ENCODE results near the gene SLC25A41. TPM values are rescaled to one million over a fixed set of nuclear protein-coding genes. Genes with fewer than 3 reads are reported as not detected.

The SLC25A41 gene
- total RNA-seq, 2 donors from 2014 or later = not detected

DNA sequence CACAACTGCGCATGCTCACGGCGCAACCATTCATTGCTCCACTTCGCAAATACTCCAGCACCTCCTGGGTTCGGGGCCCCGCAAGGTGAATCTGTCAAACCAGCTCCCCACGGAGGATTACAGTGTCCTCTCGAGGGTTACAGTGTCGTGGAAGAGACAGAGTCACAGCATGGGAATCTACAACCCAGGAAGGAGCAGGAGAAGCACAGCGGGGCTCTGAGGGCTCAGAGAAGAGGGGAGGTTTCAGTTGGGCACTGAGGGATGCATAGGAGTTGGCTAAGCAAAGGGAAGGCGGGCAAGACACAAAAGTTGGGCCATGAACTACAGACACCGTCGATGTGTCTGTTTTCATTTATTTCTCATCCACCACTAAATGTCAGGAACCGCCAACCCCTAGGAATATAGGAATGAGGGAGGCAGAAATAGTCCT lies 39.6 kb downstream of the SLC25A41 start:
- H3K36me3 ChIP-seq = peaks cover 23% of the 10 kb centered on the region
- no peaks in the 10 kb centered on the region for H3K9me3 ChIP-seq
- no peak for DNase-seq (ENCODE audit: low spot score)
- H3K27ac ChIP-seq = peak overlapping the region; percentile 95 to 97
- peaks cover 0 to 20% of the 10 kb centered on the region in 2 donors for H3K4me1 ChIP-seq
- no peaks in the 10 kb centered on the region for H3K27me3 ChIP-seq
- H3K4me3 ChIP-seq = peak overlapping the region; percentile 76 to 89
- TF ChIP-seq, protein P1, sequence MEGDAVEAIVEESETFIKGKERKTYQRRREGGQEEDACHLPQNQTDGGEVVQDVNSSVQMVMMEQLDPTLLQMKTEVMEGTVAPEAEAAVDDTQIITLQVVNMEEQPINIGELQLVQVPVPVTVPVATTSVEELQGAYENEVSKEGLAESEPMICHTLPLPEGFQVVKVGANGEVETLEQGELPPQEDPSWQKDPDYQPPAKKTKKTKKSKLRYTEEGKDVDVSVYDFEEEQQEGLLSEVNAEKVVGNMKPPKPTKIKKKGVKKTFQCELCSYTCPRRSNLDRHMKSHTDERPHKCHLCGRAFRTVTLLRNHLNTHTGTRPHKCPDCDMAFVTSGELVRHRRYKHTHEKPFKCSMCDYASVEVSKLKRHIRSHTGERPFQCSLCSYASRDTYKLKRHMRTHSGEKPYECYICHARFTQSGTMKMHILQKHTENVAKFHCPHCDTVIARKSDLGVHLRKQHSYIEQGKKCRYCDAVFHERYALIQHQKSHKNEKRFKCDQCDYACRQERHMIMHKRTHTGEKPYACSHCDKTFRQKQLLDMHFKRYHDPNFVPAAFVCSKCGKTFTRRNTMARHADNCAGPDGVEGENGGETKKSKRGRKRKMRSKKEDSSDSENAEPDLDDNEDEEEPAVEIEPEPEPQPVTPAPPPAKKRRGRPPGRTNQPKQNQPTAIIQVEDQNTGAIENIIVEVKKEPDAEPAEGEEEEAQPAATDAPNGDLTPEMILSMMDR (IDR thresholded peaks at IDR 0.05) = no peak

DNA sequence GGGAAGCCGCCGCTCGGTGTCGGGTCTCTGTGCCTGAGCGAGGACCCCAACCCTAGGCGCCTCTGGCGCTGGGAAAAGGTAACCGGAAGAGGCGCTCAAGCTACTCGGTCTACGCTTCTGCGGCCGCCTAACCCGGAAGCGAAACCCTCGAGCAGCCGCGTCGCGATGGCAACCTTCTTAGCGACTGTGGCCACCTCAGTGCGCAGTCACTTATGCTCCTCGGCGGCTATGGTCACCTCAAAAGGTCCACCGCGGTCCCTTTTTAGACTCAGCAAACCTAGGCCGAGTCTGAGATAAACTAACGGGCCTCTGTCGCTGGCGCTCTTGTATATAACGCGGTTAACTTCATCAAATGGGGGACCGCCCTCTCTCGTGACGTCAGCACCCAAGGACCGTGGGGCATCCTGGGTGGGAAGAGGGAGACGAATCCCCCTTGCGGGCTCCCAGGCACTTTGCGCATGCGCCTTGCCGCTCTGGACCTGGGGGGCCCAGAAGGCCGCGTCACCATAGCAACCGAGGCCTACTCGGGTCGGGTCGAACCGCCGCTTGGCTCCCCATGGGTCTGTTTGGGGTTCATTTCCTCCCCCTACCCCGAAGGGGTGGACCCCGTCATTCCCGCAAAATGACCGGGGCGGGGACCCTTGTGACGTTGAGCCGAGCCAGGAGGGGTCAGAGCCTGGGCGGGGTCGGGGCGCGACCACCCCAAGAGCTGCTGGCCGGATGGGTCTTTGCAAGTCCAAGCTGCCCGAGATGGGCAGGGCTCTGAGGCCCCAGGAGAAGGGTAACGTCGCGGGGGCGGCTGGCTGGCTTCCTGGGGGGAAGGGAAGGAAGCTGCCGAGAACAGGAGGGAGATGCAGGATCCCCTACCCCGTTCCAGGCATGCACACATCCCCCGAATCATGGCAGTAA lies 40.2 kb downstream of the SLC25A41 start, which contains the start of gene GTF2F1:
GTF2F1 (minus strand) TSS at position 91 of the 909 bp plus-strand sequence. CDS start 169 bp downstream, outside the sequence.
- peaks cover 0 to 20% of the 10 kb centered on the region in 2 donors for H3K4me1 ChIP-seq
- TF ChIP-seq, protein P1 (IDR thresholded peaks at IDR 0.05) = peak in 1 of 2 donors; percentile 30
- H3K4me3 ChIP-seq = peak within 1 kb of the TSS; percentile 76 to 89
- H3K9me3 ChIP-seq = no peaks in the 10 kb centered on the region
- peaks cover 30% of the 10 kb centered on the region for H3K36me3 ChIP-seq
- no peaks in the 10 kb centered on the region for H3K27me3 ChIP-seq
- DNase-seq (ENCODE audit: low spot score) = peak; percentile 95
- peak within 1 kb of the TSS; percentile 95 to 97 for H3K27ac ChIP-seq

DNA sequence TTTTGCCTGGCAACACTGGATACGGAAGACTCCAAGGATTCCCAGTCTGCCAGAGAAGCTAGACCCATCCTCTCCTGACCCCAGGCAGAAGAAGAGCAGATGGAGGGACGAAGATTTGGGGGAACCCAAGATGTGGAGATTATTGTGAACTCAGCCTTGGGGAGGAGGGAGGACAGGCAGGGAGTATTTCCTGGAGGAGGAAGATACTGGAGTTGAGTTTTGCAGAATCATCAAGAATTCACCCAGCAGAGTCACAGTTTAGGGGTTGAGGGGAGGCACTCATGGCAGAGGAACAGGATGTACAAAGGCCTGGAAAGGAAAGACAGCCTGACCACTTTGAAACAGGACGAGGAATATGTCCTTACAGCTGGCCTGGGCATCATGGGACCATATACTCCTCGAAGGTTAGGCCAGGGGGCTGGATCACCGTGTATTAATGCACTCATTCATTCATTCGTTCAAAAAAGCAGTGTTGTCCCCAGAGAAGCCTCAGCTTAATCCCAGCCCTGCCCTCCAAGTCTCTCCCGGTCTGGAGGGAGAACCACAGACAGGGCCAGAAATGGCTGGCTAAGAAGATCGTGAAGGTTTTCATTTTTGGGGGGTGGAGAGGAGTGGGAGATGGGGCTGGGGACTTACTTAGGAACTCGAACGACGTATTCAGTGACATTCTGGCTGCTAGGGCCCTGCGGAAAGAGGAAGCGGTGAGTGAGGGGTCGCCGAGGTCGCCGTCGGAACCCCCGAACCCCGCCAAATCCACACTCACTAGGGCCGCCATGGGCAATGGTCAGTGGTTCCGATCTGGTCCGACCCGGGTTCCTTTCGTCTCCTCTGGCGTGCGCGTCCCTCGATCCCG lies 41.1 kb downstream of the SLC25A41 start:
- no peak for DNase-seq (ENCODE audit: low spot score)

DNA sequence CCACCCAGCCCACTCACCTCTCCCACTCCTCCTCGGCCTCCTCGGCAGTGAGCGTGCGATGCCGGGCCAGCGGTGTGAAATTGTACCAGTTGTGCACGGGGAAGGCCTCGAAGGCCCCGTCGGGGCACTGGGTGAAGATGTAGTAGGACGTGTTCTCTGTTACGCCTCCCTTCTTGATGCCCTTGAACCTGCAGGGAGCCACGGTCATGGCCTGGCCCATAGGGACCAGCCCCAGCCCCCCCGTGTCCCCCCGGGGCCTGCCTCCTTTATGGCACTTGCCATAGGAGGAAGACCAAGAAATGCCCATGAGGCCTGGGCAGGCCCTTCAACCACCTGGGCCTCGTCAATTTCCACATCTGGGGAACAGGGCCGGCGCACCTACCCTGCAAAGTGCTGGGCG lies 46.2 kb downstream of the SLC25A41 start:
- no peak overlapping the region for H3K27ac ChIP-seq
- H3K4me1 ChIP-seq = peaks cover 0 to 8% of the 10 kb centered on the region in 2 donors
- H3K36me3 ChIP-seq = peaks cover 70% of the 10 kb centered on the region
- DNase-seq (ENCODE audit: low spot score) = no peak
- TF ChIP-seq, protein P1 (IDR thresholded peaks at IDR 0.05) = no peak
- no peak overlapping the region for H3K4me3 ChIP-seq
- no peaks in the 10 kb centered on the region for H3K27me3 ChIP-seq
- no peaks in the 10 kb centered on the region for H3K9me3 ChIP-seq

More for the DNA sequence above, 41.1 kb downstream of the SLC25A41 start:
- peaks cover 0 to 20% of the 10 kb centered on the region in 2 donors for H3K4me1 ChIP-seq
- no peaks in the 10 kb centered on the region for H3K9me3 ChIP-seq
- H3K27me3 ChIP-seq = no peaks in the 10 kb centered on the region
- peak overlapping the region; percentile 95 to 97 for H3K27ac ChIP-seq
- TF ChIP-seq, protein P1 (IDR thresholded peaks at IDR 0.05) = no peak
- peak overlapping the region; percentile 76 to 89 for H3K4me3 ChIP-seq
- H3K36me3 ChIP-seq = peaks cover 39% of the 10 kb centered on the region

DNA sequence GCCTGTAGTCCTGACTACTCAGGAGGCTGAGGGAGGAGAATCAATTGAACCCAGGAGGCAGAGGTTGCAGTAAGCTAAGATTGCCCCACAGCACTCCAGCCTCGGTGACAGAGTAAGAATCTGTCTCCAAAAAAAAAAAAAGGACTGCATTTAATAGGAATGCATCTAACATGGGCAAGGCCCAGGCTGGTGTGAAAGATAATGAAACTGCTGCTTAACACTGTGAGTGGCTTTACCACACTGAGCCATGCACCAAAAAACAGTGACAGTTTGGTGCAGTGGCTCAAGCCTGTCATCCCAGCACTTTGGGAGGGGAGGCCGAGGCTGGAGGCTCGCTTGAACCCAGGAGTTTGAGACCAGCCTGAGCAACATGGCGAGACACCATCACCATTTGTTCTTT lies 49.2 kb downstream of the SLC25A41 start:
- TF ChIP-seq, protein P1 (IDR thresholded peaks at IDR 0.05) = no peak
- DNase-seq (ENCODE audit: low spot score) = no peak
- Histone ChIP-seq H3K27me3 (no peaks in the 10 kb centered on the region), H3K36me3 (peaks cover 80% of the 10 kb centered on the region), H3K27ac (no peak overlapping the region), H3K9me3 (no peaks in the 10 kb centered on the region), H3K4me3 (no peak overlapping the region), H3K4me1 (no peaks in the 10 kb centered on the region)

All from right atrium auricular region (tissue), 2 donors.